ENCODE measurements around the gene CBFA2T2.

Gene CBFA2T2

DNA sequence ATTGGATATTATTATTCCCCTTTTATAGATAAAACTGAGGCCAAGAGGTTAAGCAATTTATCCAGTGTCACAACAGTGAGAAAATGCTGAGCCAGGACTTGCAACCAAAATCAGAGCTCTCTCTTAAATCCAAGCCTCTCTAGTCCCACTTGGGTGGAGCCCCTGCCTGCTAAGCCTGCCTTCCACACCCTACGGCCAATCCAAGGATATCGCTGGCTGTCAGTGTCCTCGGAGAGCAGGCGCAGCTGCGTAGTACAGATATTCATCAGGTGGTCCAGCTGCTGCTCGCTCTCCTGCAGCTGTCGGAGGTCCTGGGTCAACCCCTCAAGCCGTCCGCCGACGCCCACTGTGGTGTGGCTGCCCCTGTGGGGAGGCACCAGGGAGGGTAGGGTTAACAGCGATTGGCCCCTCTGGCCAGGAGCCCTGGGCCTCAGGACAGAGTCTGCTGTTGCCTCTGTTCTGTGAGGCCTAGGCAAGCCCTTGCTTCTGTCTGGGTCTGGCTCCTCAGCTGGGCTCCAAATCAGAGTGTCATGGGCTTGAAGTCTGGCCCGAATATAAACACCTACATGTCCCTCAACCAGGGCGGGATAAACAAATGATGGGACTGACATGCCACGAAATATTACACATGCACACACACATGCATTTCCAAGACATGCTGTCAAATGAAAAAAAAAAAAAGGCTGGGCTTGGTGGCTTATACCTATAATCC lies 188.3 kb downstream of the CBFA2T2 start:
- no peak for DNase-seq (ENCODE audit: low spot score)

DNA sequence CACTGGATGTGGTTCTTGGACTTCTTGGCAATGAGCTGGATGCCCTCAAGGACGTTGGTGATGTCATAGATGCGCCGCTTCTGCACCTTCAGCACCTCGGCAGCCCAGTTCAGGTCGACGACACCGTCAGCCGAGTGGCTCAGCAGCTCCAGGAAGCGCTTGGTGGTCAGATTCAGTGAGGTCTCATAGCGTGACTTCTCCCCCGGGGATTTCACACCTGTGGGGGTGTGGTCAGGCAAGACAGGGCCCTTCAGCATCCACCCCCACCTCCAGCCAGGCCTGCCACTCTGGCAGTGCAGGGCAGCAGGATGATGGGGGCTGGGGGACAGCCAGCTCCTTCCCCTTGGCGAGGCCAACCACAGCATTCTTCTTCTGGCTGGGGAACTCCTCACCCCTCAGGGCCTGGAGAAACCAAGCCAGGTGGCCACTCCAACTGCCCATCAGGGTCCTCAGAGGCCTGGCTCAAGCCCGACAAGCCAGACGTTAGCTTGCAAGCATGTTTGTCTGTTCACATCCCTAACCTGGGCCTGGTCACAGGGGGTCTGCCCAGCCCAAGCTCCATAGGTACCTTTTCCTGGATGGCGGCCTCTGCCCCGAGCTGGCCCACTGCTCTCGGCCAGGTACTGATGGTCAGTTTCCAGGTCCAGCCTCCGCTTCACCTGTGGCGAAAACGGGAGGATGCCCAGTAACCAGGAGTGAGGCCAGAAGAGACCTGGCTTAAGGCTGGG lies 190.0 kb downstream of the CBFA2T2 start:
- DNase-seq (ENCODE audit: low spot score), result no peak

DNA sequence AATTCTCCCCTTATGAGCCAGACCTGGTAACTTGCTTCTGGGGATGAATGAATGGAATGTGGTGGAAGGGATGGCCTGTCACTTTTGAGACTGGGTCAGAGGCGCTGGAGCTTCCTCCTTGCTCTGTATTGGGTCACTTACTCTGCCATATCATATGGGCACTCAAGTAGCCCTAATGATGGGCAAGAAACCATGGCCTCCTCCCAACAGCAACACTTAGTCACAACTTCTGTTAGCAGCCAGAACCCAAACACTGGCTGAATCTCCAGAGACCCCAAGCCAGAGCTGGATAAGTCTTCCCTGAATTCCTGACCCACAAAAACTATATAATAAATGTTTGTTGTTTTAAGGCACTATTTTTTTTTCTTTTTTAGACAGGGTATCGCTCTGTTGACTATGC lies 190.8 kb downstream of the CBFA2T2 start:
- DNase-seq (ENCODE audit: low spot score), result no peak

DNA sequence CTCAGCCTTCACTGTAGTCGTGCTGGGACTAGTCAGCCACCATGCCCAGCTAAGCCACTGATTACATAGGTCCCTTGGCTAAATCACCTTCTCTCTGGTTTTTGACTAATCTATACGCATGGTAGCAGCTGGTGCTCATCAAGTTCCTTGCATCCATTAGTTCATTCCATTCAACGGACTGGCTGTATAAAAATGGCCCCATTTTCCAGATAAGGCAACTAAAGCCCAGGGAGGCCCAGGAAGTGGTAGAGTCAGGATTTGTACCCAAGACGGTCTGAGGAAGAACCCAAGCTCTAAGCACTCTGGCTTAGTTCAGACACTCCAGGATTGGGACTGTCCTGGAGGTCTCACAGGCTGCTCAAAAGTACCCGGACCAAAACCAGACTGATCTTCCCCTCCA lies 191.4 kb downstream of the CBFA2T2 start:
- DNase-seq (ENCODE audit: low spot score), result no peak

DNA sequence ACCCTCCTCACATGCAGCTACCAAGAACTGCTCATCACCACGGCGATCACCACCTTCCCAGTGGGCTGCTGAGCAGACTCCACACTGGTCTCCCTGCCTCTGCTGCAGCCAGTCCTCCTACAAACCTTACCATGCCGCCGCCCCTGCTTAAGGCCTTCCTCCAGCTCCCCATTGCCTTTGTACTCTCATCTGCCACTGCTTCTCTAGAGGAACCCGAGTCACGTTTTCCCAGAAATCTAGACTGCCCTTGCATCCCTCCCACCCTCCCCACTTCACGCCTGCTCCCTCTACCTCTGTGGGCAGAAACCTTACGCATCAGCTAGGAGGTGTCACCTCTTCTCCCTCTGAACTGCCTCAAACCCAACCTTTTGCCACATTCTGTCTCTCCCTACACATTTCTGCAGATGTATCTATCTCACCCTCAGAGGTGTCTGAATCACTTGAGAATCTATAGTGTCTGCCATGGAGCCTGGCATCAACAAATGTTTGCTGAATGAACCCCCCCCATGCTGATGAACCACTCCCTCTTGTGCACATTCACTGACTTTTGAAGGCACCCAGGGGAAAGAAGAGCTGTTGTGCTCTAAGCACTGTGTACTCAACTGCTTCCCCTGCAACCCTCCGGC lies 191.9 kb downstream of the CBFA2T2 start:
- no peak for DNase-seq (ENCODE audit: low spot score)

DNA sequence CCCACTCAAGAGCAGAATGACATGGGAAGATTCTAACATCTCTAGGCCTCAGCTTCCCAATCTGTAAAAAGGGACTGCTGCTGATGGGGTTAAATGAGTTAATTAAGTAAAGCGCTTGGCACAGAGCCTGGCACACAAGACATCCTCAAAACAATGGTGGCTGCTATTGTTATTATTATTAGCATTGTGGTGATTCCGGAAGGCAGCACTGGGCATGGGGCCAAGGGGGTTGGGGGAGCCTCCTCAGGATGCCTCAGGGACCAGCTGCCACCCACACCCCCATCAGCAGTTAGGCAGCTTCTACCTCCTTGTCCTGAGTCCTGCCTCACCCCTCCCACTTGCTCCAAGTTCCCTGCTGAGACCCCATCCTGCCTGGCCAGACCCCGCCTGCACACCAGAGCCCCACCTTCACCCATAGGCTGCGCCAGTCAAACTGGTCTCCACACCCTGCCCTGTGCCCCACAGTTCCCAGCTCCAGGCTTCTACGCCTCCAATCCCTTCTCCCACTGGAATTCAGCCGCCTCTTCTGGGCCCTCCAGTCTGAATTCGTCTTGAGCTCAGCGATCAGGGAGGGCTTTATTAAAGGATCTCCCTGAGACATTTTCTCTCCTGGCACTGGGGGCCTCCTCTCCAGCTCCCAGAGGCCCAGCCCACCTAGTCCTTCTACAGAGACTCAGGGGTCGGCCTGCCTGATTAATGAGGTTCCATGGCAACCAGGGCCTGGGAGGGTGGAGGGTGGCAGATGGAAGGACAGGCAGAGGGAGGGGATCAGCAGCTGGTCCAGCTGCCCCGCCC lies 194.8 kb downstream of the CBFA2T2 start:
- DNase-seq (ENCODE audit: low spot score), result no peak

DNA sequence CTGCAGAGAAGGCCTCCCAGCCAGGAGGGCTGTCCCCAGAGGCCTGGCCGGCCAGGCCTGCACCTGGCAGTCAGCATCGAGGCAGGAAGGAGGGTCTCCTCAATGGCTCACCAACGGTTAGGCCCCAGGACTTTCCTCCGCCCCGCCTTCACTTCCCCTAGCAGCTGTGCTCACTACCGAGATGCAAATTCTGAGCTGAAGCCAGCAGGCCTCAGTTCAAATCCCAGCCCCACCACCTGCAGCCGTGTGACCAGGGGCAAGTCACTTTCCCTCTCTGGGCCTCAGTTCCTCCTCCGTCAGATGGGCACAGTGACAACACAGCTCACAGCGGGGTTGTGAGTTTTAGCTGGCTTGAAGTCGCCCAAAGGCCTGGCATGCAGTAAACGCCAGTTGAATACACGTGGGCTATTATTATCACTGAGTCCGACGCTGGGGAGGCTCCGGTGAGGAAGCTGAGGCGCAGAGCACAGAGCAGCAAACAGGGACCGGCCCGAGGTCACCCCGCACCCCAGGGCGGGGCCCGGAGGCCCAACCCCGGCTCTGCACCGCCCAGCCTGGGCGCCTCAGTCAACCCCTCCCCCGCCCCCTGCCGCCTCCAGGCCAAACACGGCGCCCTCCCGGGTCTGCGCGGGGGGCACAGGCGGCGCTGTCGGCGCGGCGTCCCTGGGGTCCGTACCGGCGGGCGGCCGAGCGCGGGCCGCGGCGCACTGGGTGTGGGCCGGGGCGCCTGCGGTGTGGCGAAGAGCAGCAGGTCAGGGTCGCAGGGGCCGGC lies 195.6 kb downstream of the CBFA2T2 start:
- peak; percentile 3 for DNase-seq (ENCODE audit: low spot score)

DNA sequence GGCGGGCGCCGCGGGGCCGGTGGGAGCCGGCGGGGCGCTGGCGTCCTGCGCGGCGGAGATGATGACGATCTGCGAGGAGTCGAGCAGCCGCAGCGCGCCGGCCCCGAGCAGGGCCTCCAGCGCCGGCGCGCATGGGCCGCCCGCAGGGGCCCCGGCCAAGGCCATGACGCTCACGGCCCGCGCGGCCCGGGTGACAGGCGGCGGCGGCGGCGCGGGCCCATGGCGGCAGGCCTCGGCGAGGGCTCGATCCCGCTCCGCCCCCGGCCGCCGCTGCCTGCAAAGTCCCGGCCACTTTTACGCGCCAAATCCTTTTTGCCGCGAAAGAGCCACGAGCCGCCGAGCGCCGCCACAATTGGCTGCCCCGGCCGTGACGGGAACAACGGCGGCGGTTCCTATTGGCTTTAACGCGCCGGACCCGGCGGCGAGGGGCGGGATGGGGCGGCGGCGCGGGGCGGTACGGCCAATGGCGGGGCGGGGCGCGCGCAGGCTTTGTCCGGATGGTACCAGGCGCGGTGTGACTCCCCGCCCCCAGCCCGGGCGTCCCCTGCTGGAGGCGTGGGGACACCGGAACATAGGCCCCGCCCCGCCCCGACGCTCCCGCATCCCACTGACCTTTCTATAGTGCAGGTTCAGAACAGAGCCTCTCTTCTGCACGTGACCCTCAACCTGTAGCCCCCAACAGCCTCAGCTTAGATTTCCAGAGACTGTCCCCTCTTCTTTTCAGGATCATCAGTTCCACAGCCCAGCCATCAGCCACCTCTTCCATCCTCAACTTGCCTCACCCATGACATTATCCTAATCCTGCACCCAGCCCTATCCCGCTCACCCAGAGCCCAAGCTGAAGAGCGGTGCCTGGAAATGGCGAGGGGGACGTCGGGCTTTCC lies 196.4 kb downstream of the CBFA2T2 start, which contains the start of gene E2F1:
TSS of gene E2F1 (minus strand) at position 286 of the 884 bp plus-strand sequence. CDS start at position 165, 121 bp downstream.
- DNase-seq (ENCODE audit: low spot score), result peak; percentile 96

DNA sequence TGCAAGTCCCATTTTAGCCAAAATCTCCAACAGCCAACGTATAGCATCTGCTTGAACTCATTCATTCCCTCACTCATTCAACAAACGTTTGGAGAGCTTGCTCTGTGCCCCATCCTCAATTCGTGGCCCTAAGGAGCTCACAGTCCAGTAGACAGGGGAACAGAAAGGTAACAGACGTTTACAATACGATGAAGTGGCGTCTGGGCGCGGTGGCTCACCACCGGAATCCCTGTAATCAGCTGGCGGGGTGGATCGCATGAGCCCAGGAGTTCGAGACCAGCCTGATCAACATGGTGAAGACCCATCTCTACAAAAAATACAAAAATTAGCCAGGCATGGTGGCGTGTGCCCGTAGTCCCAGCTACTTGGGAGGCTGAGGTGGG lies 197.1 kb downstream of the CBFA2T2 start:
- no peak for DNase-seq (ENCODE audit: low spot score)

DNA sequence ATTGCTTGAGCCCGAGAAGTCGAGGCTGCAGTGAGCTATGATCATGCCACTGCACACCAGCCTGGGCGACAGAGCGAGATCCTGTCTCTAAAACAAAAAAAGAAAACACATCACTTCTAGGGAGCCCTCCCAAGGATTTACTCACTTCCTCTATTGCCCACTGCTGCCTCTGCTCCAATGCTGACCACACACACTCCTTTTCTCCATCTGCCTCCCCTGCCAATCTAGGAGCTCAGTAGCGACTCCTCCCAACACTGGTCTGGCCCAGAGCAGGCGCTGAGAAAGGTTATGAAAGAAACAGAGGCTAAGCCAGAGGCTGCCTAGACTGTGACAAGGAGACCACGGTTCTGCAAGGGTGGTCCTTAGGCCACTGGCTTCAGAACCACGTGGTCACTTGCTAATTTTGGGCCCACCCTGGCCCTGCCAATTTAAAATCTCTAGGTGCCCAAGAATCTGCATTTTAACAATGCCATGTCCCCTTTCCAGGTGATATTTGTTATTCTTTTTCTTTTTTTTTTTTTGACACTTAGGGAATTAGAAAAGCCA lies 197.5 kb downstream of the CBFA2T2 start:
- no peak for DNase-seq (ENCODE audit: low spot score)

DNA sequence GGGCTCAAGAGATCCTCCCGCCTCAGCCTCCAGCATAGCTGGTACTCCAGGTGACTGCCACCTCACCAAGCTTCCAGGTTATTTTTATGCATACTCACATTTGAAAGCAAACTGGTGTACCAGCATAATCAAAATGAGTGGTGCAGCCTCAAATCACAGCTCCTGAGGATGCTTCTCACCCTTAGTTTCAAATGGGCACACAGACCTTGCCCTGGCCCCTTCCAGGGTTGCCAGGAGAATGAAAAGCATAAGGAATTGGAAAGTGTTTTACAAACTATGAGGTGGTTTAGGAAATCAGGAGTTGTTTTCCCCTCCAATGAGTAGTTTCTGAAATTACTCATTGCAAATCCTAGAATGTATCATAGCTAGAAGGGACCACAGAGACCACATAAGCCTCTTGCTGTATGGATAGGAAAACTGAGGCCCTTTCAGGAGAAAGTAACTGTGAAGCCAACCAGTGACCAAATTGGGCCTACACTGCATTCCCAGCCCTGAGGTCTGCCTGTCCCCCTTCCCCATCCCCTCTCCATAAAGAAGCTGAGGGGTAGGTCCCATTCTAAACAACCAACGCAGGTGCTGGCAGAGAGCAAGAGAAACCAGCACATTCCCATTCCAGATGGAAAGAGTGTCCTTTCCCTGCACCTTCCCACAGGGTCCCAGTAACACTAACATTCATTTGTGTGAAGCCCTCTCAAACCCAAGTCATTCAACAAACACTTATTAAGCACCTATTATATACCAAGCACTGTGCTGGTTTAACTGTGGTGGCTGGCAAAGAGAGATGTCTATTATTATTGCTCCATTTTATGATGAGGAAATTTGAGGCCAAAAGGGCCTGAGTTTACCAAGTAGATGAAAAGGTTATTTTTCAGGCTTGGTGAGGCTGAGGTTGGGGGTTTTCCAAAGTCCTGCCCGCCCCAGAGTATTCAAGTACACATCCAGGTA lies 198.4 kb downstream of the CBFA2T2 start:
- no peak for DNase-seq (ENCODE audit: low spot score)

DNA sequence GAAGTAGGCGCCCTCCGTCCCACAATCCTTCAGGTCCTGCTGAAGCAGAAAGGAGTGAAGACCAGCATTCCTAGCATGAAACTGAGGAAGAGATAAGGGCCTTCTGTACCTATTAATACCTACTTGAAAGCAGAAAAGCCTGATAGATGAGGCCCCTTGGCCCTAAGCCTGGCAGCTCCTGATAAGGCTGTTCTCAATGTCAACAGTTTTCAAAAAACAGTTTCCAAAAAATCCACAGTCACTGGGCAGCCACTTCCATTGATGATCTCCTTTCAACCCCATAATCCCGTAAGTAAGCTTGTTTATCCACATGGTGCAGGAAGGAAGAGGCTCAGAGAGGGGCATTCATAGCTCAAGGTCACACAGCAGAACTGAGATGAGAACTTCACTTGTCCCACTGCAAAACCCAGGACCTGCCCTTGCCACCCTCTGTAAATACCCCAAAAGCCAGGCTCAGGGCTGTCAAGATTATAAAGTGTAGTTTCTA lies 199.1 kb downstream of the CBFA2T2 start:
- no peak for DNase-seq (ENCODE audit: low spot score)

DNA sequence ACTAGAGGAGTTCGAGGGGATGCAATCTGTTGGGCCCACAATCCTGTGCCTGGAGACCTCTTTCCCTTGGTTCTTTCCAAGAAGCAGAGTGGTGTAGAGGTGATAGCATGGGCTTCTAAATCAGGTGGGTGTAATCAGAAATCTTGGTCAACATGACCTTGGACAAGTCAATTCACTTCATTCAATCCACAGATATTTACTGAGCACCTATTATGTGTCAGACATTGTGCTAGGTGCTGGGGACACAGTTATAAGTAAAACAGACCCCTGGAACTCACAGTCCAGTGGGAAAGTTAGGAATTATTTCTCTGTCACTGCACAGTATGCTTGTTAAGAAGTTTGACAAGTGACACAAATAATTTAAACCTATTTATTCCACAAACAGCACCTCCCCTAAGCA lies 199.6 kb downstream of the CBFA2T2 start:
- no peak for DNase-seq (ENCODE audit: low spot score)

DNA sequence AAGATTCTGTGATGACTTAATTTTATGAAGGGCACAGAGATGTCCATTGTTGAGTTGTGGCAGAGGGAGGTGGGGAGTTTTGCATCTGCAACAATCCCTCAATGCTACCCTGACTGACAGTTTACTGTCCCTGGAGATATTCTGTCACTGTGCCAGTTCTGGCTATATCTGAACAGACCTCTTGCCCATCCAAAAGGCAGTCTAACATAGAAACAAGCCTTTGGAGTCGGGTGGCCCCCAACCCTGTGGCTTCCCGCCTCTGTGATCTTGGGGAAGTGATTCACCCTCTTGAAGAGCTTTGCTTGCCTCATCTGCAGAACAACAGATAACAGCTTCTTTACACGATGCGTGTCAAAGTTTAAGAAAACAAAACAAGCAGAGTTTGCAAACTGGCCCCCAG lies 200.1 kb downstream of the CBFA2T2 start:
- DNase-seq (ENCODE audit: low spot score), result peak; percentile 79

DNA sequence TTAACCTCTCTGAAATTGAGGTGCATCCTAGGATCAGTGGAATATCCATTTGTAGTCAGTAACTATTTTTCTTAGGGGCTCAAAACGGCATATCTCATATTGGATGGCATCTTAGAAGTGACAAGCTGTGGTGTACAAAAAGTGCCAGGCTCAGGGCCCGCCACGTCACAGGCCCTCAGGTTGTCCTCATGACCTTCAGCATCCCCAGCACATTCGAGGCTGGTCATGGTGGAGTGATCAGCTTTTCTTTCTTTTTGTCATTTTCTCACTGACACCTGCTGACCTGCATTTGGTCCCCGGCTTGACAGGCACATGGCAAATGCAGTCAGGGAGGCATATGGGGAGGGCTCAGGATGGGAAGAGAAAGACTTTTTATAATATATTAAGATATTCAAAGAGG lies 203.4 kb downstream of the CBFA2T2 start:
- no peak for DNase-seq (ENCODE audit: low spot score)

DNA sequence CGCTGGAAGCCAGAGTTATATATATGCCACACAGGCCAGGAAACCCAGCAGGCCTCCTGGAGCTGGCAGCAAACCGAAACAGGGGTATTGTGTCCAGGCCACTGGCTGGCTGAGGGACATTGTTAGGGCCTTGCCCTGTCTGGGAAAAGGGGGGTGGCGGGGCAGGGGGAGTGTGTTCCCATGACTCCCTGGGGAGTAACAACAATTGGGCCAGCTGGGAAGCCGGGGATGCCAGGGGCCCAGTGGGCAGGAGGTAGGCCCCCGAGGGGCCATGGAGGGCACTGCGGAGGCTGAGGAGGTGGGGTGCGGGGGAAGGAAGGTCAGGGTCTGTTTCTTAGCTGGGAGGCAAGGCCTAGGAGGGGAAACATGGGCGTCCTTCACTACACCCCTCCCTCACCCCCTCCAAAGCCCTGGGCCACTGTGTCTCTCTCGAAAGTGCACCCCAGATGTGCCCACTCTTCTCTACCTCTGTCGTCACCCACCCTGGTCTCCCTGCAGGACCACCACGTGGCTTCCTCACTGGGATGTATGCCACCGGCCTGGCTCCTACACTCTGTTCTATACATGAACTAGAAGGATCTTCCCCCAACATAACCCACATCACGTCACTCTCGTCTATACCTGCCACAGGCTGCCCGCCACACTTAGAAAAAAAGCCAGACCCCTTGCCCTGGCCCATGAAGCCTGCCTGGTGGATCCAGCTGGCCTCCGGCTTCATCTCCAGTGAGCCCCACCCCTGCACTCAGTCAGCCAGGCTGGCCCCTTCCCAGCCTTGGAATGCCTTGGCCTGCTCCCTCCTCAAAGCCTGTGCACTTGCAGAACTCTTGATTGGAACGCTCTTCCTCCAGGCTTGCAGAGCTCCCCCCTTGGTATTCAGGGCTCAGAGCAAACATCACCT lies 204.1 kb downstream of the CBFA2T2 start:
- peak; percentile 89 for DNase-seq (ENCODE audit: low spot score)

DNA sequence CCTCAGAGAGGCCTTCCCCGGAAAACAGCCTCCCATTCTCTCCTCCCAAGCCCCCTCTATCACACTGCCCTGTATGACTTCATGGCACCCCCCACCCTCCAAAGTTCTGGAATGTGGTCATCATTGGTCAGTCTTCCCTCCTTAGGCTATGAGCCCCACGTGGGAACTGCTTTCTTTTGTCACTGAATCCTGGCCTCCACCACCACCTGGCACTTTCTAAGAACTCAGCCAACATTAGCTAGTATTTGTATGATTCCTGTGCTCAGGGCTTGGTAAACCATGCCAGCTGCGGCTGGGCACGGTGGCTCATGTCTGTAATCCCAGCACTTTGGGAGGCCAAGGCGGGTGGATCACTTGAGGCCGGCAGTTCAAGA lies 204.7 kb downstream of the CBFA2T2 start:
- DNase-seq (ENCODE audit: low spot score), result no peak

DNA sequence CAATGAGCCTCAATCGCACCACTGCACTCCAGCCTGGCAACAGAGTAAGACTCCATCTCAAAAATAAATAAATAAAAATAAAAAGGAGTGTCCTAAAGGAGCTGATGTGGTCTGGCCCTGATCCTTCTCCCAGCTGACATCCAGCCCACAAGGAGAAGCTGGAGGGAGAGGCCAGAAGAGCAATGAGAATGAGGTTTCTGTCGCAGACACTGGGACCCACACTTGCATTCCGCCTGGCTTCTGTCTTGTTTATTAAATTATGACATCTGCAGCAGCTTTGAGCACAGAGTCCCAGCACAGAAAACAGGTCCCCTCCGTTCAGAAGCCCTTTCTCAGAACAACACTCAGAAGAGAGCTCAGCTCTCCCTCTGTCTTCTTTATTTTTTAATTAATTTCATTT lies 206.6 kb downstream of the CBFA2T2 start:
- no peak for DNase-seq (ENCODE audit: low spot score)
